Endothelial cell of umbilical vein (primary cell): ENCODE data around the gene ZNF438.
A peak's percentile ranks its signal among the peaks of the same experiment; 100 is the strongest.

ENCODE experiments used
- CTCF ChIP-seq, 2 donors: IDR thresholded peaks; 1 replicate in 1 of 2; 2 replicates in 1 of 2; pipeline ENCODE4 v1.5.1; 2011; ENCODE audit warnings: low read length in 2 of 2, mild to moderate bottlenecking in 2 of 2, moderate library complexity in 2 of 2, control low read depth in 1 of 2, inconsistent platforms in 1 of 2, low read depth in 1 of 2; ENCODE audit not compliant: insufficient read depth in 1 of 2; ENCODE audit errors: extremely low read depth in 1 of 2
- EZH2 ChIP-seq: IDR thresholded peaks from 2 replicates; pipeline ENCODE4 v1.6.1; 2012; ENCODE audit warnings: borderline replicate concordance, low read depth, mild to moderate bottlenecking, moderate library complexity, low read length, inconsistent platforms; ENCODE audit not compliant: severe bottlenecking
- FOS ChIP-seq: IDR thresholded peaks from 2 replicates; pipeline ENCODE4 v1.6.1; 2011; ENCODE audit warnings: mild to moderate bottlenecking, low read length, moderate library complexity, borderline replicate concordance; ENCODE audit not compliant: insufficient read depth
- MYC ChIP-seq: IDR thresholded peaks from one replicate; pipeline ENCODE4 v1.6.1; 2011; ENCODE audit warnings: mild to moderate bottlenecking, low read depth, low read length
- POLR2A ChIP-seq: IDR thresholded peaks from 2 replicates; pipeline ENCODE4 v1.6.1; 2012; ENCODE audit warnings: low read depth, mild to moderate bottlenecking, control low read depth, low read length

GRCh38 chr10:30818010-30818660, 213.5 kb downstream of the ZNF438 start:
- no peak for TF ChIP-seq CTCF (IDR thresholded peaks at IDR 0.05; ENCODE audit: extremely low read depth in 1 of 2, insufficient read depth in 1 of 2, low read depth in 1 of 2, low read length in 2 of 2)
- TF ChIP-seq POLR2A = no peak
- TF ChIP-seq MYC = no peak
- TF ChIP-seq FOS = peak; percentile 14
- TF ChIP-seq EZH2 = no peak
